HEK293 (cell line): ENCODE results near the gene TCERG1L.

ENCODE experiments used
- CTCF ChIA-PET: fragments of 350-600 bp; formaldehyde crosslinking; extraction: SDS; loops from one replicate; lab custom pipeline; 2021; ENCODE audit warnings: antibody characterized with exemption; lab: Yijun Ruan, JAX
- POLR2A ChIA-PET: fragments of 300-600 bp; formaldehyde crosslinking; extraction: SDS; loops from one replicate; lab custom pipeline; 2020; ENCODE audit warnings: antibody characterized with exemption, inconsistent platforms; lab: Yijun Ruan, JAX
- H3K27ac ChIP-seq: fragments of 200-500 bp; sonication (Bioruptor generic); 2 replicates; pipeline ENCODE4 v1.5.1; 2014; ENCODE audit warnings: low read depth, low read length, control low read depth, inconsistent platforms; ENCODE audit errors: extremely low read depth
- H3K36me3 ChIP-seq, 2 experiments: fragments of 200-500 bp in 1 of 2; sonication (Bioruptor generic) in 1 of 2; 1 replicate in 1 of 2; 2 replicates in 1 of 2; pipeline ENCODE4 v1.5.1; 2014 to 2017; ENCODE audit warnings: inconsistent platforms in 2 of 2, low read length in 2 of 2; ENCODE audit not compliant: control insufficient read depth in 2 of 2, insufficient read depth in 1 of 2
- H3K4me1 ChIP-seq: fragments of 200-500 bp; sonication (Bioruptor generic); 2 replicates; pipeline ENCODE4 v1.5.1; 2014; ENCODE audit warnings: mild to moderate bottlenecking, low read length, inconsistent platforms; ENCODE audit not compliant: control insufficient read depth, insufficient read depth
- H3K4me3 ChIP-seq: 2 replicates; pipeline ENCODE4 v1.5.1; 2011; ENCODE audit warnings: low read depth, mild to moderate bottlenecking, control low read depth, low read length, moderate library complexity
- H3K9me3 ChIP-seq: fragments of 200-500 bp; sonication (Bioruptor generic); 2 replicates; pipeline ENCODE4 v1.5.1; 2014; ENCODE audit warnings: low read depth, low read length, inconsistent platforms; ENCODE audit not compliant: control insufficient read depth, insufficient read depth
- ELK4 ChIP-seq: IDR thresholded peaks from 2 replicates; pipeline ENCODE4 v1.6.1; 2011; ENCODE audit warnings: mild to moderate bottlenecking, low read depth, low read length, borderline replicate concordance
- FEZF1 ChIP-seq: fragments of 450-650 bp; formaldehyde crosslinking; IDR thresholded peaks from 2 replicates; pipeline ENCODE4 v1.5.1; 2016; ENCODE audit warnings: missing biosample characterization, missing genetic modification characterization
- INSM2 ChIP-seq: fragments of 450-650 bp; formaldehyde crosslinking; IDR thresholded peaks from 2 replicates; pipeline ENCODE4 v1.5.1; 2016; ENCODE audit warnings: missing biosample characterization, missing genetic modification characterization
- SCRT2 ChIP-seq: fragments of 450-650 bp; formaldehyde crosslinking; IDR thresholded peaks from 2 replicates; pipeline ENCODE4 v1.5.1; 2016; ENCODE audit warnings: missing biosample characterization, missing genetic modification characterization
- TRIM28 ChIP-seq: IDR thresholded peaks from 2 replicates; pipeline ENCODE4 v1.6.1; 2011; ENCODE audit warnings: low read length, control low read depth, borderline replicate concordance
- ZBTB7A ChIP-seq: fragments of 450-650 bp; formaldehyde crosslinking; IDR thresholded peaks from 2 replicates; pipeline ENCODE4 v1.5.1; 2016; ENCODE audit warnings: low read depth, missing biosample characterization, missing genetic modification characterization
- ZIC2 ChIP-seq: fragments of 450-650 bp; formaldehyde crosslinking; IDR thresholded peaks from 2 replicates; pipeline ENCODE4 v1.5.1; 2016; ENCODE audit warnings: missing biosample characterization, missing genetic modification characterization
- ZNF133 ChIP-seq: fragments of 450-650 bp; formaldehyde crosslinking; IDR thresholded peaks from 2 replicates; pipeline ENCODE4 v1.5.1; 2016; ENCODE audit warnings: missing biosample characterization, missing genetic modification characterization
- ZNF148 ChIP-seq: fragments of 450-650 bp; formaldehyde crosslinking; IDR thresholded peaks from 2 replicates; pipeline ENCODE4 v1.5.0; 2017; ENCODE audit warnings: missing biosample characterization, missing genetic modification characterization, borderline replicate concordance
- ZNF18 ChIP-seq: fragments of 450-650 bp; formaldehyde crosslinking; IDR thresholded peaks from 2 replicates; pipeline ENCODE4 v1.5.1; 2016; ENCODE audit warnings: missing biosample characterization, missing genetic modification characterization
- ZNF19 ChIP-seq: fragments of 450-650 bp; formaldehyde crosslinking; IDR thresholded peaks from 2 replicates; pipeline ENCODE4; 2016; ENCODE audit warnings: missing biosample characterization, missing genetic modification characterization, low read depth
- ZNF239 ChIP-seq: fragments of 450-650 bp; formaldehyde crosslinking; IDR thresholded peaks from 2 replicates; pipeline ENCODE4 v1.5.1; 2016; ENCODE audit warnings: missing biosample characterization, missing genetic modification characterization
- ZNF24 ChIP-seq: fragments of 450-650 bp; formaldehyde crosslinking; IDR thresholded peaks from 2 replicates; pipeline ENCODE4 v1.5.1; 2016; ENCODE audit warnings: missing biosample characterization, missing genetic modification characterization
- ZNF248 ChIP-seq: fragments of 450-650 bp; formaldehyde crosslinking; IDR thresholded peaks from 2 replicates; pipeline ENCODE4 v1.5.1; 2017; ENCODE audit warnings: missing biosample characterization, missing genetic modification characterization
- ZNF423 ChIP-seq: fragments of 450-650 bp; formaldehyde crosslinking; IDR thresholded peaks from 2 replicates; pipeline ENCODE4 v1.5.1; 2016; ENCODE audit warnings: missing biosample characterization, missing genetic modification characterization
- ZNF514 ChIP-seq: fragments of 450-650 bp; formaldehyde crosslinking; IDR thresholded peaks from 2 replicates; pipeline ENCODE4 v1.5.1; 2016; ENCODE audit warnings: missing biosample characterization, missing genetic modification characterization
- ZNF561 ChIP-seq: fragments of 450-650 bp; IDR thresholded peaks from 2 replicates; pipeline ENCODE4 v1.5.1; 2018; ENCODE audit warnings: missing biosample characterization, missing genetic modification characterization, borderline replicate concordance
- ZNF571 ChIP-seq: fragments of 450-650 bp; formaldehyde crosslinking; IDR thresholded peaks from 2 replicates; pipeline ENCODE4 v1.5.0; 2017; ENCODE audit warnings: missing biosample characterization, missing genetic modification characterization
- ZNF658 ChIP-seq: fragments of 450-650 bp; formaldehyde crosslinking; IDR thresholded peaks from 2 replicates; pipeline ENCODE4; 2016; ENCODE audit warnings: missing biosample characterization, missing genetic modification characterization
- ZNF747 ChIP-seq: fragments of 450-650 bp; formaldehyde crosslinking; IDR thresholded peaks from 2 replicates; pipeline ENCODE4 v1.5.1; 2016; ENCODE audit warnings: missing biosample characterization, missing genetic modification characterization
- ZNF830 ChIP-seq: fragments of 450-650 bp; IDR thresholded peaks from 2 replicates; pipeline ENCODE4 v1.5.0; 2018; ENCODE audit warnings: missing biosample characterization, missing genetic modification characterization, low read depth, mild to moderate bottlenecking, moderate library complexity
- ZSCAN30 ChIP-seq: fragments of 450-650 bp; IDR thresholded peaks from 2 replicates; pipeline ENCODE4 v1.5.1; 2018; ENCODE audit warnings: missing biosample characterization, mild to moderate bottlenecking, missing genetic modification characterization, moderate library complexity
- ZSCAN4 ChIP-seq: fragments of 450-650 bp; formaldehyde crosslinking; IDR thresholded peaks from 2 replicates; pipeline ENCODE4 v1.5.1; 2017; ENCODE audit warnings: missing biosample characterization, missing genetic modification characterization
- ZXDB ChIP-seq: fragments of 450-650 bp; formaldehyde crosslinking; IDR thresholded peaks from 2 replicates; pipeline ENCODE4 v1.5.1; 2016; ENCODE audit warnings: missing biosample characterization, missing genetic modification characterization
- TF ChIP-seq, protein P1 (sequence below): sonication (generic); formaldehyde crosslinking; IDR thresholded peaks from 2 replicates; pipeline ENCODE4 v1.8.1; 2022; ENCODE audit warnings: mild to moderate bottlenecking, moderate library complexity, missing genetic modification reagents
- TF ChIP-seq, protein P2 (sequence below): fragments of 450-650 bp; formaldehyde crosslinking; IDR thresholded peaks from 2 replicates; pipeline ENCODE4 v1.5.1; 2016; ENCODE audit warnings: missing biosample characterization, missing genetic modification characterization, low read depth

The TCERG1L gene

GRCh38 chr10:131084791-131085090 is 226.8 kb downstream of the TCERG1L start:
- TF ChIP-seq ZNF571 (tag by site-specific recombination) (no peak), ZNF19 (tag by site-specific recombination) (no peak), ZNF423 (no peak), TRIM28 (no peak), ZNF24 (no peak), ELK4 (no peak), FEZF1 (tag by site-specific recombination) (no peak), SCRT2 (no peak), ZNF239 (no peak), ZNF248 (tag by site-specific recombination) (no peak), ZNF830 (tag by site-specific recombination) (no peak), ZNF18 (tag by site-specific recombination) (no peak), ZXDB (tag by site-specific recombination) (no peak), ZIC2 (no peak)
- TF ChIP-seq, protein P1, sequence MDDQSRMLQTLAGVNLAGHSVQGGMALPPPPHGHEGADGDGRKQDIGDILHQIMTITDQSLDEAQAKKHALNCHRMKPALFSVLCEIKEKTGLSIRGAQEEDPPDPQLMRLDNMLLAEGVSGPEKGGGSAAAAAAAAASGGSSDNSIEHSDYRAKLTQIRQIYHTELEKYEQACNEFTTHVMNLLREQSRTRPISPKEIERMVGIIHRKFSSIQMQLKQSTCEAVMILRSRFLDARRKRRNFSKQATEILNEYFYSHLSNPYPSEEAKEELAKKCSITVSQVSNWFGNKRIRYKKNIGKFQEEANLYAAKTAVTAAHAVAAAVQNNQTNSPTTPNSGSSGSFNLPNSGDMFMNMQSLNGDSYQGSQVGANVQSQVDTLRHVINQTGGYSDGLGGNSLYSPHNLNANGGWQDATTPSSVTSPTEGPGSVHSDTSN (CRISPR knock-in tag), result no peak
- ChIA-PET CTCF (no interaction called here), POLR2A (no interaction called here)
- Histone ChIP-seq H3K4me3 (no peak overlapping the region), H3K9me3 (no peaks in the 10 kb centered on the region), H3K27ac (no peak overlapping the region), H3K36me3 (no peaks in the 10 kb centered on the region), H3K4me1 (no peaks in the 10 kb centered on the region)

DNA sequence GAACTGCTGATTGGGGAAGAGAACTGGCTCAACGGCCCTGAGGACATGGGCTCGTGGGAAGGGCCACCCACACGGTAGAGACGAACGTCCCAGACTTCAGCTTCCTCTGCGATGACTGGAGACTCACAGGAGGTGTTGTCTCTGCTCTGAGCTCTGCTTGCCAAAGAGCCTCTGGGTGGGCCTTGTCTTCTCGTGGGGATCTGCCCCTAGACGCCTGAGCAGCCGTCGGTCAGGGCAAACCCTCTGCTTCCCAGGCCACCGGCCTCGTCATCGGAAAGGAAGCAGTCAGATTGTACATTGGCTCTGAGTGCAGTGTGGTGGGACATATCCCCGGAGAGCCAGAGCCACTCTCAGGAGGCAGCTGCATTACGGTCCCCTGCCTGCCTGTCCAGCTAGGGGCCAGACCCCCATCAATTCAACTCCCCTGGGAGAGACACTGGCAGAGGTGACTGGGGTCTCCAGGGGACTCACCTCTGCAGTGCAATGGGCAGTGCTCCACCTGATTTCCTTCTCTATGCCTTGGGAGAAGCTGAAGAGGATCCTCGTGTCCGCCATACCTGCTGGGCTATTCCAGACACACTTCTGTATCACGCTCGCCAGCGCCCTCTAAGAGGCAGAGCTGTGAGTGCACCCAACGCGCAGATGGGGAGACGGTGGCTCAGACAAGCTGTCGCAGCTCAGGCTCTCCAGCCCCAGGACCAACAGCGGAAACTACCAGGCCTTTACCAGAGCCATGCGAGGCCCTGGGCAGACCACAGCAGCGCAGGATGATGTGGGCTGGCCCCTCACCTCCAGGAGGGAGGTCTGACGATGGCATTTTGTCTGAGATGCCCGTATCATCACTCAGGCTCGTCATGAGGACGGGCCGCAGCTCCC is 227.4 kb downstream of the TCERG1L start:
- no peaks in the 10 kb centered on the region for H3K36me3 ChIP-seq
- ChIA-PET POLR2A (no interaction called here), CTCF (no interaction called here)
- no peak overlapping the region for H3K27ac ChIP-seq
- no peaks in the 10 kb centered on the region for H3K4me1 ChIP-seq
- no peaks in the 10 kb centered on the region for H3K9me3 ChIP-seq
- H3K4me3 ChIP-seq, result no peak overlapping the region
- TF ChIP-seq INSM2 (tag by site-specific recombination) (no peak), ZBTB7A (tag by site-specific recombination) (no peak), ZSCAN4 (tag by site-specific recombination) (no peak), ZNF133 (tag by site-specific recombination) (no peak), ZNF514 (tag by site-specific recombination) (no peak), ZNF658 (tag by site-specific recombination) (no peak), ZNF747 (tag by site-specific recombination) (no peak), ZNF148 (no peak), ZSCAN30 (tag by site-specific recombination) (no peak), ZNF561 (tag by site-specific recombination) (no peak)
- TF ChIP-seq, protein P2, sequence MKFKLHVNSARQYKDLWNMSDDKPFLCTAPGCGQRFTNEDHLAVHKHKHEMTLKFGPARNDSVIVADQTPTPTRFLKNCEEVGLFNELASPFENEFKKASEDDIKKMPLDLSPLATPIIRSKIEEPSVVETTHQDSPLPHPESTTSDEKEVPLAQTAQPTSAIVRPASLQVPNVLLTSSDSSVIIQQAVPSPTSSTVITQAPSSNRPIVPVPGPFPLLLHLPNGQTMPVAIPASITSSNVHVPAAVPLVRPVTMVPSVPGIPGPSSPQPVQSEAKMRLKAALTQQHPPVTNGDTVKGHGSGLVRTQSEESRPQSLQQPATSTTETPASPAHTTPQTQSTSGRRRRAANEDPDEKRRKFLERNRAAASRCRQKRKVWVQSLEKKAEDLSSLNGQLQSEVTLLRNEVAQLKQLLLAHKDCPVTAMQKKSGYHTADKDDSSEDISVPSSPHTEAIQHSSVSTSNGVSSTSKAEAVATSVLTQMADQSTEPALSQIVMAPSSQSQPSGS (tag by site-specific recombination), result no peak
